A549 (cell line): ENCODE data around the gene OR2H1.

Source experiments
- EHF ChIP-seq: fragments of 250-450 bp; sonication (Bioruptor Pico); IDR thresholded peaks from 2 replicates; pipeline ENCODE4 v1.5.0; 2020; ENCODE audit warnings: mild to moderate bottlenecking
- NR3C1 ChIP-seq: fragments of >200 bp; sonication (Bioruptor Twin); formaldehyde crosslinking; IDR thresholded peaks from 3 replicates; pipeline ENCODE4 v1.6.1; 2017
- RAD21 ChIP-seq, 2 experiments: fragments of >200 bp in 1 of 2; sonication (Bioruptor Twin) in 1 of 2; formaldehyde crosslinking in 1 of 2; IDR thresholded peaks in 1 of 2; conservative IDR thresholded peaks in 1 of 2; 2 replicates in 1 of 2; 3 replicates in 1 of 2; pipeline ENCODE4 v1.6.1; 2012 to 2018; ENCODE audit warnings: inconsistent platforms in 1 of 2
- TF ChIP-seq, protein P1 (sequence below): fragments of >200 bp; sonication (Bioruptor Twin); formaldehyde crosslinking; IDR thresholded peaks from 3 replicates; pipeline ENCODE4 v1.5.1; 2016

DNA sequence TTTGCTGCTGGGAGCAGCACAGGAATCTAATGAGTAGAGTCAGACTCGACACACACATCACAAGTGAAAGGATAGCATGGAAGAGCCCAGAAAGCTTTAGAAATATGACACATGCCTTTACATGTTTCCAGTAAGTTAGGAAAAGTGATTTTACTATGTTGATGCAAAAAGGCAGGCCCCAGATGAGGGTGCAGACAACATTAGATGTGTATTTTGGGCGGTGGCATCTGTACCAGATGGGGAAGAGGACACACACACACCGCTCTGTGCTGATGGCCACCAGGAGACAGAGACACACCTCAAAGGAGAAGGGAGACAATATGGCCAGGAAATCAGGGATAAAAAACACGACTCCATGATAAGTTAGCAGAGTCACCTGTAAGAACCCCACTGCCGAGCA, 30.2 kb downstream of the OR2H1 start:
- TF ChIP-seq, protein P1, sequence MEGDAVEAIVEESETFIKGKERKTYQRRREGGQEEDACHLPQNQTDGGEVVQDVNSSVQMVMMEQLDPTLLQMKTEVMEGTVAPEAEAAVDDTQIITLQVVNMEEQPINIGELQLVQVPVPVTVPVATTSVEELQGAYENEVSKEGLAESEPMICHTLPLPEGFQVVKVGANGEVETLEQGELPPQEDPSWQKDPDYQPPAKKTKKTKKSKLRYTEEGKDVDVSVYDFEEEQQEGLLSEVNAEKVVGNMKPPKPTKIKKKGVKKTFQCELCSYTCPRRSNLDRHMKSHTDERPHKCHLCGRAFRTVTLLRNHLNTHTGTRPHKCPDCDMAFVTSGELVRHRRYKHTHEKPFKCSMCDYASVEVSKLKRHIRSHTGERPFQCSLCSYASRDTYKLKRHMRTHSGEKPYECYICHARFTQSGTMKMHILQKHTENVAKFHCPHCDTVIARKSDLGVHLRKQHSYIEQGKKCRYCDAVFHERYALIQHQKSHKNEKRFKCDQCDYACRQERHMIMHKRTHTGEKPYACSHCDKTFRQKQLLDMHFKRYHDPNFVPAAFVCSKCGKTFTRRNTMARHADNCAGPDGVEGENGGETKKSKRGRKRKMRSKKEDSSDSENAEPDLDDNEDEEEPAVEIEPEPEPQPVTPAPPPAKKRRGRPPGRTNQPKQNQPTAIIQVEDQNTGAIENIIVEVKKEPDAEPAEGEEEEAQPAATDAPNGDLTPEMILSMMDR = no peak
- TF ChIP-seq RAD21 (conservative IDR thresholded peaks at IDR 0.05 in 1 of 2, IDR thresholded peaks at IDR 0.05 in 1 of 2) = no peak
- TF ChIP-seq NR3C1 = no peak
- no peak for TF ChIP-seq EHF (CRISPR knock-in tag)
